HG02678 (cell line): ENCODE results near the gene ONECUT1.
A peak's percentile ranks its signal among the peaks of the same experiment; 100 is the strongest.

Experiments used
- ATAC-seq: cut with Tn5 transposase; IDR thresholded peaks from one replicate; pipeline ENCODE4 v1.9.1; 2021; ENCODE audit warnings: mild to moderate bottlenecking, moderate library complexity; ENCODE audit not compliant: unreplicated experiment

Gene ONECUT1

GRCh38 chr15:52783929-52784798, 6.0 kb downstream of the ONECUT1 start:
- no peak for ATAC-seq

GRCh38 chr15:52783191-52783829, 6.8 kb downstream of the ONECUT1 start:
- no peak for ATAC-seq

GRCh38 chr15:52782514-52782913, 7.6 kb downstream of the ONECUT1 start:
- ATAC-seq: no peak

- ATAC-seq: peak; percentile 68
These were observed 9.8 kb downstream of the ONECUT1 start for GRCh38 chr15:52780172-52780980.

- ATAC-seq: no peak
These were observed 11.7 kb downstream of the ONECUT1 start for GRCh38 chr15:52778457-52778856.

GRCh38 chr15:52772766-52773165, 17.4 kb downstream of the ONECUT1 start:
- no peak for ATAC-seq

- ATAC-seq: no peak
These were observed 24.4 kb downstream of the ONECUT1 start for GRCh38 chr15:52765785-52766184.

- no peak for ATAC-seq
These were observed 25.4 kb downstream of the ONECUT1 start for GRCh38 chr15:52764731-52765130.

- ATAC-seq: no peak
These were observed 27.5 kb downstream of the ONECUT1 start for GRCh38 chr15:52762621-52763020.

- no peak for ATAC-seq
These were observed 29.6 kb downstream of the ONECUT1 start for GRCh38 chr15:52760562-52760961.

GRCh38 chr15:52759969-52760368, 30.2 kb downstream of the ONECUT1 start:
- no peak for ATAC-seq

GRCh38 chr15:52757496-52757895, 32.6 kb downstream of the ONECUT1 start:
- ATAC-seq: no peak

- no peak for ATAC-seq
These were observed 38.6 kb downstream of the ONECUT1 start for GRCh38 chr15:52751522-52751921.

- ATAC-seq: no peak
These were observed 40.9 kb downstream of the ONECUT1 start for GRCh38 chr15:52749258-52749657.

- no peak for ATAC-seq
These were observed 43.9 kb downstream of the ONECUT1 start for GRCh38 chr15:52746162-52746757.

- ATAC-seq: no peak
These were observed 44.6 kb downstream of the ONECUT1 start for GRCh38 chr15:52745326-52746161.

GRCh38 chr15:52738311-52738710, 51.8 kb downstream of the ONECUT1 start:
- ATAC-seq: no peak

GRCh38 chr15:52737720-52738119, 52.4 kb downstream of the ONECUT1 start:
- ATAC-seq: no peak

- ATAC-seq: peak; percentile 76
These were observed 54.7 kb downstream of the ONECUT1 start for GRCh38 chr15:52735231-52736089.
